KOPT-K1 (cell line): Measurements from ENCODE around the gene ABL1.

Experiments
- H3K27ac ChIP-seq: fragments of 200-600 bp; sonication (generic); 2 replicates; pipeline ENCODE4 v1.5.1; 2016; ENCODE audit warnings: antibody characterized with exemption, mild to moderate bottlenecking, low read depth, low read length; ENCODE audit not compliant: poor library complexity, severe bottlenecking
- H3K36me3 ChIP-seq: fragments of 200-600 bp; sonication (generic); 2 replicates; pipeline ENCODE4 v1.5.1; 2017; ENCODE audit warnings: antibody characterized with exemption, mild to moderate bottlenecking, low read length, moderate library complexity; ENCODE audit not compliant: insufficient read depth
- H3K9me3 ChIP-seq: fragments of 200-600 bp; sonication (generic); 2 replicates; pipeline ENCODE4 v1.5.1; 2017; ENCODE audit warnings: antibody characterized with exemption, low read length, mild to moderate bottlenecking; ENCODE audit not compliant: insufficient read depth, poor library complexity, severe bottlenecking

The ABL1 gene

GRCh38 chr9:130936285-130937117 is 101.4 kb downstream of the ABL1 start:
- no peaks in the 10 kb centered on the region for H3K9me3 ChIP-seq
- no peak overlapping the region for H3K27ac ChIP-seq
- H3K36me3 ChIP-seq = no peaks in the 10 kb centered on the region
